Measurements from ENCODE around the gene OGDHL. TPM values are rescaled to one million over a fixed set of nuclear protein-coding genes. Genes with fewer than 3 reads are reported as not detected.
A peak's percentile ranks its signal among the peaks of the same experiment; 100 is the strongest.

OGDHL gene
- total RNA-seq, 1 experiment from 2014 or later = 21.4 TPM

- H3K27me3 Mint-ChIP-seq (ENCODE audit: insufficient read depth, unreplicated experiment) = peaks cover 6% of the 10 kb centered on the region
- H3K27ac Mint-ChIP-seq (ENCODE audit: unreplicated experiment) = no peak overlapping the region
- POLR2A ChIA-PET = no interaction called here
- DNase-seq = no peak
- TF ChIP-seq CTCF (IDR thresholded peaks at IDR 0.05; ENCODE audit: insufficient read depth in 1 of 2, low read depth in 1 of 2, low read length in 1 of 2, severe bottlenecking in 1 of 2, unreplicated experiment in 1 of 2) = no peak
- H3K9me3 Mint-ChIP-seq (ENCODE audit: unreplicated experiment) = peaks cover 12% of the 10 kb centered on the region
- Histone ChIP-seq H3K4me3 (ENCODE audit: low read depth, low read length) (no peak overlapping the region), H3K4me1 (0 out of 2 replicates have a peak, but pooled peaks cover 7% of the 10 kb centered on the region), H3K27me3 (replicated peaks; ENCODE audit: control insufficient read depth, insufficient read depth, low read length) (no peaks in the 10 kb centered on the region), H3K36me3 (ENCODE audit: control insufficient read depth, insufficient read depth, low read length) (no peaks in the 10 kb centered on the region), H3K9me3 (peaks cover 4% of the 10 kb centered on the region; the same call in 1 of the 2 replicates)
- H3K4me3 Mint-ChIP-seq (ENCODE audit: unreplicated experiment) = no peak overlapping the region
- peaks cover 8% of the 10 kb centered on the region for H3K4me1 Mint-ChIP-seq (ENCODE audit: low read depth, unreplicated experiment)
- peaks cover 16% of the 10 kb centered on the region for H3K36me3 Mint-ChIP-seq (ENCODE audit: insufficient read depth, unreplicated experiment)
- intact Hi-C loops (cut with micrococcal nuclease; ENCODE audit: unreplicated experiment) = no loop called here
- no TSS peak for BruUV-seq (replicated peaks)
- CTCF ChIA-PET = no interaction called here
These were observed 4.4 kb upstream of the OGDHL start for GRCh38 chr10:49766484-49766883.

- Mint-ChIP-seq H3K9me3 (ENCODE audit: unreplicated experiment) (peaks cover 12% of the 10 kb centered on the region), H3K36me3 (ENCODE audit: insufficient read depth, unreplicated experiment) (peaks cover 18% of the 10 kb centered on the region), H3K4me1 (ENCODE audit: low read depth, unreplicated experiment) (peaks cover 8% of the 10 kb centered on the region), H3K27ac (ENCODE audit: unreplicated experiment) (no peak overlapping the region), H3K4me3 (ENCODE audit: unreplicated experiment) (peak overlapping the region; percentile 75), H3K27me3 (ENCODE audit: insufficient read depth, unreplicated experiment) (peaks cover 3% of the 10 kb centered on the region)
- CTCF ChIA-PET = interaction anchor here (0.5 kb wide), 1 partner anchor 74 kb away, joined by 9 read pairs; no protein-coding TSS in a partner anchor
- POLR2A ChIA-PET = no interaction called here
- 0 out of 2 replicates have a peak, but pooled peaks cover 7% of the 10 kb centered on the region for H3K4me1 ChIP-seq
- no peak for TF ChIP-seq CTCF (IDR thresholded peaks at IDR 0.05; ENCODE audit: insufficient read depth in 1 of 2, low read depth in 1 of 2, low read length in 1 of 2, severe bottlenecking in 1 of 2, unreplicated experiment in 1 of 2)
- intact Hi-C loops (cut with micrococcal nuclease; ENCODE audit: unreplicated experiment) = loop anchor here (1.0 to 2.0 kb wide), 4 partner anchors 28 to 168 kb away; no protein-coding TSS in a partner anchor
- no peaks in the 10 kb centered on the region for H3K36me3 ChIP-seq (ENCODE audit: control insufficient read depth, insufficient read depth, low read length)
- H3K4me3 ChIP-seq (ENCODE audit: low read depth, low read length) = peak overlapping the region; percentile 84
- BruUV-seq (replicated peaks) = no TSS peak
- H3K9me3 ChIP-seq = peaks cover 4% of the 10 kb centered on the region; the same call in 1 of the 2 replicates
- no peak for DNase-seq
- H3K27me3 ChIP-seq (replicated peaks; ENCODE audit: control insufficient read depth, insufficient read depth, low read length) = no peaks in the 10 kb centered on the region
These were observed 399 bp upstream of the OGDHL start for GRCh38 chr10:49762566-49762877.

- Histone ChIP-seq H3K9me3 (0 out of 2 replicates have a peak, but pooled peaks cover under 1% of the 10 kb centered on the region), H3K27me3 (replicated peaks; ENCODE audit: control insufficient read depth, insufficient read depth, low read length) (no peaks in the 10 kb centered on the region), H3K4me1 (0 out of 2 replicates have a peak, but pooled peaks cover 7% of the 10 kb centered on the region), H3K4me3 (ENCODE audit: low read depth, low read length) (peak overlapping the region; percentile 84), H3K36me3 (ENCODE audit: control insufficient read depth, insufficient read depth, low read length) (no peaks in the 10 kb centered on the region)
- intact Hi-C loops (cut with micrococcal nuclease; ENCODE audit: unreplicated experiment) = no loop called here
- BruUV-seq (replicated peaks) = TSS peak; percentile 50
- Mint-ChIP-seq H3K4me3 (ENCODE audit: unreplicated experiment) (peak overlapping the region; percentile 75), H3K27ac (ENCODE audit: unreplicated experiment) (no peak overlapping the region), H3K4me1 (ENCODE audit: low read depth, unreplicated experiment) (peaks cover 8% of the 10 kb centered on the region), H3K36me3 (ENCODE audit: insufficient read depth, unreplicated experiment) (peaks cover 18% of the 10 kb centered on the region), H3K27me3 (ENCODE audit: insufficient read depth, unreplicated experiment) (peaks cover 3% of the 10 kb centered on the region), H3K9me3 (ENCODE audit: unreplicated experiment) (peaks cover 1% of the 10 kb centered on the region)
- ChIA-PET POLR2A (no interaction called here), CTCF (no interaction called here)
- no peak for TF ChIP-seq CTCF (IDR thresholded peaks at IDR 0.05; ENCODE audit: insufficient read depth in 1 of 2, low read depth in 1 of 2, low read length in 1 of 2, severe bottlenecking in 1 of 2, unreplicated experiment in 1 of 2)
- no peak for DNase-seq
These were observed 828 bp downstream of the OGDHL start for GRCh38 chr10:49761201-49761788.
